Liver (tissue), 9 donors: ENCODE results near the gene PDLIM5. TPM values are rescaled to one million over a fixed set of nuclear protein-coding genes. Genes with fewer than 3 reads are reported as not detected.

Experiments used
- DNase-seq: peaks from one replicate; pipeline ENCODE4 v3.0.0-alpha.2; 2017; ENCODE audit warnings: low spot score
- H3K27ac ChIP-seq, 2 donors: one replicate each; pipeline ENCODE4 v1.7.0; 2013; ENCODE audit warnings: inconsistent platforms in 2 of 2, low read length in 2 of 2, control low read depth in 1 of 2, low read depth in 1 of 2, mild to moderate bottlenecking in 1 of 2
- H3K27me3 ChIP-seq, 4 donors: one replicate each; pipeline versions ENCODE4 v1.6.1 to v1.7.0; 2013; ENCODE audit warnings: low read length in 3 of 4, inconsistent platforms in 1 of 4, mild to moderate bottlenecking in 1 of 4, moderate library complexity in 1 of 4; ENCODE audit not compliant: control insufficient read depth in 4 of 4, insufficient read depth in 4 of 4
- H3K36me3 ChIP-seq, 4 donors: one replicate each; pipeline versions ENCODE4 v1.6.1 to v1.7.0; 2013; ENCODE audit warnings: low read length in 3 of 4, mild to moderate bottlenecking in 3 of 4, low read depth in 1 of 4, moderate library complexity in 1 of 4; ENCODE audit not compliant: control insufficient read depth in 4 of 4, insufficient read depth in 3 of 4
- H3K4me1 ChIP-seq, 4 donors: one replicate each; pipeline versions ENCODE4 v1.6.1 to v1.7.0; 2013; ENCODE audit warnings: low read length in 3 of 4, mild to moderate bottlenecking in 3 of 4, moderate library complexity in 1 of 4; ENCODE audit not compliant: control insufficient read depth in 4 of 4, insufficient read depth in 4 of 4
- H3K4me3 ChIP-seq, 3 donors: one replicate each; pipeline versions ENCODE4 v1.6.1 to v1.7.0; 2013; ENCODE audit warnings: low read length in 3 of 3, control low read depth in 1 of 3, low read depth in 1 of 3, mild to moderate bottlenecking in 1 of 3
- H3K9ac ChIP-seq, 2 donors: one replicate each; pipeline ENCODE4 v1.7.0; 2013; ENCODE audit warnings: low read length in 2 of 2, mild to moderate bottlenecking in 2 of 2, moderate library complexity in 2 of 2, control low read depth in 1 of 2, low read depth in 1 of 2
- H3K9me3 ChIP-seq, 4 donors: one replicate each; pipeline versions ENCODE4 v1.6.1 to v1.7.0; 2013; ENCODE audit warnings: low read length in 3 of 4; ENCODE audit not compliant: control insufficient read depth in 4 of 4
- ATF3 ChIP-seq: IDR thresholded peaks from 2 replicates; pipeline ENCODE4 v1.6.1; 2016; ENCODE audit warnings: antibody characterized with exemption
- EGR1 ChIP-seq, 2 donors: IDR thresholded peaks; 2 replicates each; pipeline ENCODE4 v1.6.1; 2016 to 2018; ENCODE audit warnings: antibody characterized with exemption in 2 of 2, low read depth in 2 of 2
- FOXA1 ChIP-seq: IDR thresholded peaks from 2 replicates; pipeline ENCODE4 v1.6.1; 2016; ENCODE audit warnings: antibody characterized with exemption
- FOXA2 ChIP-seq: IDR thresholded peaks from 2 replicates; pipeline ENCODE4 v1.6.1; 2016; ENCODE audit warnings: antibody characterized with exemption
- GABPA ChIP-seq, 2 donors: IDR thresholded peaks in 1 of 2; conservative IDR thresholded peaks in 1 of 2; 2 replicates each; pipeline ENCODE4 v1.6.1; 2016; ENCODE audit warnings: antibody characterized with exemption in 2 of 2, mild to moderate bottlenecking in 1 of 2, moderate library complexity in 1 of 2
- HNF4A ChIP-seq, 2 donors: conservative IDR thresholded peaks; 2 replicates each; pipeline ENCODE4 v1.6.1; 2016; ENCODE audit warnings: antibody characterized with exemption in 2 of 2, mild to moderate bottlenecking in 2 of 2
- HNF4G ChIP-seq: IDR thresholded peaks from 2 replicates; pipeline ENCODE4 v1.6.1; 2016; ENCODE audit warnings: antibody characterized with exemption
- JUND ChIP-seq, 2 donors: IDR thresholded peaks; 2 replicates each; pipeline ENCODE4 v1.6.1; 2016; ENCODE audit warnings: antibody characterized with exemption in 2 of 2
- NR2F2 ChIP-seq: IDR thresholded peaks from 2 replicates; pipeline ENCODE4 v1.6.1; 2016; ENCODE audit warnings: antibody characterized with exemption
- RAD21 ChIP-seq, 2 donors: IDR thresholded peaks; 2 replicates each; pipeline ENCODE4 v1.6.1; 2016; ENCODE audit warnings: antibody characterized with exemption in 2 of 2, mild to moderate bottlenecking in 2 of 2
- RXRA ChIP-seq, 2 donors: IDR thresholded peaks; 2 replicates each; pipeline ENCODE4 v1.6.1; 2017 to 2018; ENCODE audit warnings: antibody characterized with exemption in 2 of 2, mild to moderate bottlenecking in 1 of 2
- SP1 ChIP-seq: IDR thresholded peaks from 2 replicates; pipeline ENCODE4 v1.6.1; 2018; ENCODE audit warnings: antibody characterized with exemption, mild to moderate bottlenecking
- TAF1 ChIP-seq: conservative IDR thresholded peaks from 2 replicates; pipeline ENCODE4 v1.6.1; 2016; ENCODE audit warnings: antibody characterized with exemption, mild to moderate bottlenecking
- YY1 ChIP-seq: IDR thresholded peaks from 2 replicates; pipeline ENCODE4 v1.6.1; 2016; ENCODE audit warnings: antibody characterized with exemption, mild to moderate bottlenecking
- WGBS: extraction: QIAGEN DNeasy Blood & Tissue Kit; methylation state at CpG from one replicate; pipeline ENCODE4 v1.1.7; 2013; 5-methylcytosine and 5-hydroxymethylcytosine counted together
- polyA plus RNA-seq, 2 donors: library from polyadenylated mRNA; stranded (reverse) in 1 of 2; unstranded in 1 of 2; fragments of 200-250 nt in 1 of 2; fragments of >200 nt in 1 of 2; fragmentation: Nextera tagmentation in 1 of 2; extraction: Ambion mirVana in 1 of 2; gene quantifications; one replicate each; pipeline versions ENCODE4 v1.2.1 to v1.2.3, GENCODE V29; 2013 to 2015
- total RNA-seq, 2 donors: library from RNA; depleted of rRNA; stranded (reverse); fragments of >200 nt; gene quantifications; one replicate each; pipeline ENCODE4 v1.2.3, GENCODE V29; 2014
- TF ChIP-seq, protein P1 (sequence below): IDR thresholded peaks from 2 replicates; pipeline ENCODE4 v1.6.1; 2016; ENCODE audit warnings: antibody characterized with exemption, mild to moderate bottlenecking
- TF ChIP-seq, protein P2 (sequence below): IDR thresholded peaks from 2 replicates; pipeline ENCODE4 v1.6.1; 2016; ENCODE audit warnings: antibody characterized with exemption
- TF ChIP-seq, protein P3 (sequence below): IDR thresholded peaks from 2 replicates; pipeline ENCODE4 v1.6.1; 2016; ENCODE audit warnings: antibody characterized with exemption
- TF ChIP-seq, protein P4 (sequence below): fragments of 150-350 bp; IDR thresholded peaks from 2 replicates; pipeline ENCODE4 v1.5.1; 2017; ENCODE audit warnings: improper control_type of control experiment, low read depth, low read length; ENCODE audit not compliant: missing input control
- donor health status: healthy.
- donor health status: healthy.
- donor health status: healthy.
- donor health status: healthy.
- donor health status: healthy.

PDLIM5 gene
- total and polyA plus RNA-seq, 4 donors = 19.1 to 114 (median 67.8) TPM

DNA sequence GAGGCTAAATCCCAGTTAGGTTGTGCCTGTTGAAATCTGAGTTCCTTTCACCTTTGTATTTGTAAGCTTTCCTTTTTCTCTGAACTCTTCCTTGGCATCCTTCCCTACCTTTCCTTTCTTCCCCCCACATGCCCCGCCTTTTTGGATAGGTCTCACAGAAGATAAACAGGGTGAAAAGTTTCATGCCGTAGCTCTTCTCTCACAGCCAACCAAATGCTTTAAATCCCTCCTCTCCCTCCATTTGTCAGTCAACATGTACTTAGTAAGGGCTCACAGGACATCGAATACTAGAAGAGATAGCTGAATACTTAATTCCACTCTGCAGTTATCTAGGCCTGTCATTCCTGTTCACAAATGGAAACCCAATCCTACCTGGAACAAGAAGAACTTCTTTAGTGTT lies 198.9 kb downstream of the PDLIM5 start:
- Histone ChIP-seq H3K4me3 (no peak overlapping the region), H3K36me3 (peaks cover 0 to 16% (median 13%) of the 10 kb centered on the region in 4 donors), H3K27ac (no peak overlapping the region), H3K9me3 (no peaks in the 10 kb centered on the region), H3K9ac (no peak overlapping the region), H3K27me3 (no peaks in the 10 kb centered on the region), H3K4me1 (peaks cover 5 to 29% (median 15%) of the 10 kb centered on the region in 4 donors)
- no peak for DNase-seq
- TF ChIP-seq FOXA2 (peak; percentile 60), YY1 (peak; percentile 61), SP1 (peak; percentile 80), NR2F2 (no peak), FOXA1 (peak; percentile 25), HNF4G (peak; percentile 7), GABPA (IDR thresholded peaks at IDR 0.05 in 1 of 2, conservative IDR thresholded peaks at IDR 0.05 in 1 of 2) (no peak), EGR1 (IDR thresholded peaks at IDR 0.05; ENCODE audit: low read depth in 2 of 2) (no peak), HNF4A (conservative IDR thresholded peaks at IDR 0.05) (peak; percentile 59 to 64), ATF3 (no peak), JUND (IDR thresholded peaks at IDR 0.05) (peak; percentile 40 to 68), TAF1 (no peak), RXRA (IDR thresholded peaks at IDR 0.05) (peak; percentile 77 to 78), RAD21 (IDR thresholded peaks at IDR 0.05) (peak in 1 of 2 donors; percentile 24)
- TF ChIP-seq, protein P1, sequence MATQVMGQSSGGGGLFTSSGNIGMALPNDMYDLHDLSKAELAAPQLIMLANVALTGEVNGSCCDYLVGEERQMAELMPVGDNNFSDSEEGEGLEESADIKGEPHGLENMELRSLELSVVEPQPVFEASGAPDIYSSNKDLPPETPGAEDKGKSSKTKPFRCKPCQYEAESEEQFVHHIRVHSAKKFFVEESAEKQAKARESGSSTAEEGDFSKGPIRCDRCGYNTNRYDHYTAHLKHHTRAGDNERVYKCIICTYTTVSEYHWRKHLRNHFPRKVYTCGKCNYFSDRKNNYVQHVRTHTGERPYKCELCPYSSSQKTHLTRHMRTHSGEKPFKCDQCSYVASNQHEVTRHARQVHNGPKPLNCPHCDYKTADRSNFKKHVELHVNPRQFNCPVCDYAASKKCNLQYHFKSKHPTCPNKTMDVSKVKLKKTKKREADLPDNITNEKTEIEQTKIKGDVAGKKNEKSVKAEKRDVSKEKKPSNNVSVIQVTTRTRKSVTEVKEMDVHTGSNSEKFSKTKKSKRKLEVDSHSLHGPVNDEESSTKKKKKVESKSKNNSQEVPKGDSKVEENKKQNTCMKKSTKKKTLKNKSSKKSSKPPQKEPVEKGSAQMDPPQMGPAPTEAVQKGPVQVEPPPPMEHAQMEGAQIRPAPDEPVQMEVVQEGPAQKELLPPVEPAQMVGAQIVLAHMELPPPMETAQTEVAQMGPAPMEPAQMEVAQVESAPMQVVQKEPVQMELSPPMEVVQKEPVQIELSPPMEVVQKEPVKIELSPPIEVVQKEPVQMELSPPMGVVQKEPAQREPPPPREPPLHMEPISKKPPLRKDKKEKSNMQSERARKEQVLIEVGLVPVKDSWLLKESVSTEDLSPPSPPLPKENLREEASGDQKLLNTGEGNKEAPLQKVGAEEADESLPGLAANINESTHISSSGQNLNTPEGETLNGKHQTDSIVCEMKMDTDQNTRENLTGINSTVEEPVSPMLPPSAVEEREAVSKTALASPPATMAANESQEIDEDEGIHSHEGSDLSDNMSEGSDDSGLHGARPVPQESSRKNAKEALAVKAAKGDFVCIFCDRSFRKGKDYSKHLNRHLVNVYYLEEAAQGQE = no peak
- TF ChIP-seq, protein P2, sequence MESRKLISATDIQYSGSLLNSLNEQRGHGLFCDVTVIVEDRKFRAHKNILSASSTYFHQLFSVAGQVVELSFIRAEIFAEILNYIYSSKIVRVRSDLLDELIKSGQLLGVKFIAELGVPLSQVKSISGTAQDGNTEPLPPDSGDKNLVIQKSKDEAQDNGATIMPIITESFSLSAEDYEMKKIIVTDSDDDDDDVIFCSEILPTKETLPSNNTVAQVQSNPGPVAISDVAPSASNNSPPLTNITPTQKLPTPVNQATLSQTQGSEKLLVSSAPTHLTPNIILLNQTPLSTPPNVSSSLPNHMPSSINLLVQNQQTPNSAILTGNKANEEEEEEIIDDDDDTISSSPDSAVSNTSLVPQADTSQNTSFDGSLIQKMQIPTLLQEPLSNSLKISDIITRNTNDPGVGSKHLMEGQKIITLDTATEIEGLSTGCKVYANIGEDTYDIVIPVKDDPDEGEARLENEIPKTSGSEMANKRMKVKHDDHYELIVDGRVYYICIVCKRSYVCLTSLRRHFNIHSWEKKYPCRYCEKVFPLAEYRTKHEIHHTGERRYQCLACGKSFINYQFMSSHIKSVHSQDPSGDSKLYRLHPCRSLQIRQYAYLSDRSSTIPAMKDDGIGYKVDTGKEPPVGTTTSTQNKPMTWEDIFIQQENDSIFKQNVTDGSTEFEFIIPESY = no peak
- TF ChIP-seq, protein P3, sequence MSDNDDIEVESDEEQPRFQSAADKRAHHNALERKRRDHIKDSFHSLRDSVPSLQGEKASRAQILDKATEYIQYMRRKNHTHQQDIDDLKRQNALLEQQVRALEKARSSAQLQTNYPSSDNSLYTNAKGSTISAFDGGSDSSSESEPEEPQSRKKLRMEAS = peak; percentile 20
- TF ChIP-seq, protein P4, sequence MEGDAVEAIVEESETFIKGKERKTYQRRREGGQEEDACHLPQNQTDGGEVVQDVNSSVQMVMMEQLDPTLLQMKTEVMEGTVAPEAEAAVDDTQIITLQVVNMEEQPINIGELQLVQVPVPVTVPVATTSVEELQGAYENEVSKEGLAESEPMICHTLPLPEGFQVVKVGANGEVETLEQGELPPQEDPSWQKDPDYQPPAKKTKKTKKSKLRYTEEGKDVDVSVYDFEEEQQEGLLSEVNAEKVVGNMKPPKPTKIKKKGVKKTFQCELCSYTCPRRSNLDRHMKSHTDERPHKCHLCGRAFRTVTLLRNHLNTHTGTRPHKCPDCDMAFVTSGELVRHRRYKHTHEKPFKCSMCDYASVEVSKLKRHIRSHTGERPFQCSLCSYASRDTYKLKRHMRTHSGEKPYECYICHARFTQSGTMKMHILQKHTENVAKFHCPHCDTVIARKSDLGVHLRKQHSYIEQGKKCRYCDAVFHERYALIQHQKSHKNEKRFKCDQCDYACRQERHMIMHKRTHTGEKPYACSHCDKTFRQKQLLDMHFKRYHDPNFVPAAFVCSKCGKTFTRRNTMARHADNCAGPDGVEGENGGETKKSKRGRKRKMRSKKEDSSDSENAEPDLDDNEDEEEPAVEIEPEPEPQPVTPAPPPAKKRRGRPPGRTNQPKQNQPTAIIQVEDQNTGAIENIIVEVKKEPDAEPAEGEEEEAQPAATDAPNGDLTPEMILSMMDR = no peak
- WGBS = 27% methylated on average over 3 of the region's 3 CpGs
